DND-41 (cell line): Measurements from ENCODE around the gene C1D.
"Not testable (repeated sequence)": the region's sequence is repeated elsewhere in the genome, so short reads cannot be mapped to it uniquely, and the experiment has no call there.

ENCODE experiments used
- EZH2 ChIP-seq: IDR thresholded peaks from 3 replicates; pipeline ENCODE4 v1.6.1; 2012; ENCODE audit warnings: borderline replicate concordance, low read depth, mild to moderate bottlenecking, moderate library complexity, low read length, inconsistent platforms; ENCODE audit not compliant: severe bottlenecking
- TF ChIP-seq, protein P1 (sequence below): IDR thresholded peaks from 2 replicates; pipeline ENCODE4 v1.5.1; 2012; ENCODE audit warnings: borderline replicate concordance, low read length, moderate library complexity, mild to moderate bottlenecking; ENCODE audit not compliant: poor library complexity, severe bottlenecking; ENCODE audit errors: extremely low read depth

DNA sequence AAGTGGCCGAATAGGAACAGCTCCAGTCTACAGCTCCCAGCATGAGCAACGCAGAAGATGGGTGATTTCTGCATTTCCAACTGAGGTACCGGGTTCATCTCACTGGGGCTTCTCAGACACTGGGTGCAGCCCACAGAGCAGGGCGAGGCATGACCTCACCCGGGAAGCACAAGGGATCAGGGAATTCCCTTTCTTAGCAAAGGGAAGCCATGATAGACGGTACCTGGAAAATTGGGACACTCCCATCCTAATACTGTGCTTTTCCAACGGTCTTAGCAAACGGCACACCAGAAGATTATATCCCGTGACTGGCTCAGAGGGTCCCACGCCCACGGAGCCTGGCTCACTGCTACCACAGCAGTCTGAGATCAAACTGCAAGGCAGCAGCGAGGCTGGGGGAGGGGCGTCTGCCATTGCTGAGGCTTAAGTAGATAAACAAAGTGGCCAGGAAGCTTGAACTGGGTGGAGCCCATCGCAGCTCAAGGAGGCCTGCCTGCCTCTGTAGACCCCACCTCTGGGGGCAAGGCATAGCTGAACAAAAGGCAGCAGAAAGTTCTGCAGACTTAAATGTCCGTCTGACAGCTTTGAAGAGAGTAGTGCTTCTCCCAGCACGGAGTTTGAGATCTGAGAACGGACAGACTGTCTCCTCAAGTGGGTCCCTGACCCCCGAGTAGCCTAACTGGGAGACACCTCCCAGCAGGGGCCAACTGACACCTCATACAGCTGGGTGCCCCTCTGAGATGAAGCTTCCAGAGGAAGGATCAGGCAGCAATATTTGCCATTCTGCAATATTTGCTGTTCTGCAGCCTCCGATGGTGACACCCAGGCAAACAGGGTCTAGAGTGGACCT lies 1.2 kb upstream of the C1D start:
- TF ChIP-seq, protein P1, sequence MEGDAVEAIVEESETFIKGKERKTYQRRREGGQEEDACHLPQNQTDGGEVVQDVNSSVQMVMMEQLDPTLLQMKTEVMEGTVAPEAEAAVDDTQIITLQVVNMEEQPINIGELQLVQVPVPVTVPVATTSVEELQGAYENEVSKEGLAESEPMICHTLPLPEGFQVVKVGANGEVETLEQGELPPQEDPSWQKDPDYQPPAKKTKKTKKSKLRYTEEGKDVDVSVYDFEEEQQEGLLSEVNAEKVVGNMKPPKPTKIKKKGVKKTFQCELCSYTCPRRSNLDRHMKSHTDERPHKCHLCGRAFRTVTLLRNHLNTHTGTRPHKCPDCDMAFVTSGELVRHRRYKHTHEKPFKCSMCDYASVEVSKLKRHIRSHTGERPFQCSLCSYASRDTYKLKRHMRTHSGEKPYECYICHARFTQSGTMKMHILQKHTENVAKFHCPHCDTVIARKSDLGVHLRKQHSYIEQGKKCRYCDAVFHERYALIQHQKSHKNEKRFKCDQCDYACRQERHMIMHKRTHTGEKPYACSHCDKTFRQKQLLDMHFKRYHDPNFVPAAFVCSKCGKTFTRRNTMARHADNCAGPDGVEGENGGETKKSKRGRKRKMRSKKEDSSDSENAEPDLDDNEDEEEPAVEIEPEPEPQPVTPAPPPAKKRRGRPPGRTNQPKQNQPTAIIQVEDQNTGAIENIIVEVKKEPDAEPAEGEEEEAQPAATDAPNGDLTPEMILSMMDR, result not testable (repeated sequence)
- TF ChIP-seq EZH2, result not testable (repeated sequence)
